Left ventricle myocardium inferior (tissue), 1 donor: Measurements from ENCODE around the gene EVA1C. TPM values are rescaled to one million over a fixed set of nuclear protein-coding genes. Genes with fewer than 3 reads are reported as not detected.

Source experiments
- DNase-seq: peaks from one replicate; pipeline ENCODE4 v3.0.0-alpha.2; 2020
- H3K27ac ChIP-seq: fragments of 200-600 bp; replicated peaks from 2 replicates; pipeline ENCODE4 v1.8.0; 2021
- H3K27me3 ChIP-seq: fragments of 200-600 bp; 2 replicates; pipeline ENCODE4 v1.8.0; 2021; ENCODE audit warnings: low read depth
- H3K36me3 ChIP-seq: fragments of 200-600 bp; 2 replicates; pipeline ENCODE4 v1.8.0; 2021
- H3K4me1 ChIP-seq: fragments of 200-600 bp; 2 replicates; pipeline ENCODE4 v1.8.0; 2021
- H3K4me3 ChIP-seq: fragments of 200-600 bp; 2 replicates; pipeline ENCODE4 v1.8.0; 2021; ENCODE audit warnings: mild to moderate bottlenecking, moderate library complexity
- H3K9me3 ChIP-seq: fragments of 200-600 bp; replicated peaks from 2 replicates; pipeline ENCODE4 v1.8.0; 2021
- CTCF ChIP-seq: fragments of 200-600 bp; IDR thresholded peaks from 2 replicates; pipeline ENCODE4 v1.8.0; 2021; ENCODE audit warnings: antibody characterized with exemption, mild to moderate bottlenecking, borderline replicate concordance
- intact Hi-C: fragments of 100-400 bp; cut with micrococcal nuclease; formaldehyde crosslinking; loops from one replicate; pipeline ENCODE4 v1.11.0; 2022
- total RNA-seq: library from RNA; stranded (reverse); fragmentation: NEBNext Ultra II Directional; extraction: Animal tissue kit (Norgen Biotek cat#: 25700); gene quantifications from one replicate; pipeline ENCODE4 v1.2.1, GENCODE V29; 2021
- donor health status: DM: no; HTN: yes; CAD: no; lungs with severe emphysema.

The EVA1C gene
- total RNA-seq, 1 donor from 2014 or later = 13.9 TPM

GRCh38 chr21:32382108-32382644, 30.3 kb upstream of the EVA1C start:
- no peak for DNase-seq
- TF ChIP-seq CTCF = no peak
- no peak overlapping the region for H3K4me3 ChIP-seq
- intact Hi-C loops = no loop called here
- no peaks in the 10 kb centered on the region for H3K27me3 ChIP-seq
- H3K36me3 ChIP-seq = peaks cover 52% of the 10 kb centered on the region
- H3K9me3 ChIP-seq = no peaks in the 10 kb centered on the region
- peak overlapping the region; percentile 28 for H3K27ac ChIP-seq
- H3K4me1 ChIP-seq = peaks cover 51% of the 10 kb centered on the region

GRCh38 chr21:32383812-32384211, 28.7 kb upstream of the EVA1C start:
- Histone ChIP-seq H3K36me3 (peaks cover 48% of the 10 kb centered on the region), H3K9me3 (no peaks in the 10 kb centered on the region), H3K27me3 (no peaks in the 10 kb centered on the region), H3K4me1 (peaks cover 61% of the 10 kb centered on the region), H3K27ac (no peak overlapping the region), H3K4me3 (no peak overlapping the region)
- DNase-seq = no peak
- intact Hi-C loops = no loop called here
- TF ChIP-seq CTCF = peak; percentile 22

GRCh38 chr21:32386195-32386870, 26.2 kb upstream of the EVA1C start:
- H3K27me3 ChIP-seq = no peaks in the 10 kb centered on the region
- peaks cover 67% of the 10 kb centered on the region for H3K4me1 ChIP-seq
- H3K9me3 ChIP-seq = no peaks in the 10 kb centered on the region
- H3K27ac ChIP-seq = peak overlapping the region; percentile 80
- no peak overlapping the region for H3K4me3 ChIP-seq
- intact Hi-C loops = no loop called here
- DNase-seq = peak; percentile 60
- no peak for TF ChIP-seq CTCF
- peaks cover 41% of the 10 kb centered on the region for H3K36me3 ChIP-seq

GRCh38 chr21:32387151-32387550, 25.4 kb upstream of the EVA1C start:
- Histone ChIP-seq H3K27me3 (no peaks in the 10 kb centered on the region), H3K27ac (peak overlapping the region; percentile 80), H3K4me1 (peaks cover 70% of the 10 kb centered on the region), H3K4me3 (no peak overlapping the region), H3K9me3 (no peaks in the 10 kb centered on the region), H3K36me3 (peaks cover 33% of the 10 kb centered on the region)
- TF ChIP-seq CTCF = no peak
- DNase-seq = no peak
- intact Hi-C loops = no loop called here

- intact Hi-C loops = no loop called here
- Histone ChIP-seq H3K4me1 (peaks cover 69% of the 10 kb centered on the region), H3K4me3 (no peak overlapping the region), H3K27ac (peak overlapping the region; percentile 80), H3K9me3 (no peaks in the 10 kb centered on the region), H3K27me3 (no peaks in the 10 kb centered on the region), H3K36me3 (peaks cover 21% of the 10 kb centered on the region)
- no peak for DNase-seq
- no peak for TF ChIP-seq CTCF
Measured at GRCh38 chr21:32388306-32388705, 24.2 kb upstream of the EVA1C start.
